ENCODE data around the gene CCDC73. TPM values are rescaled to one million over a fixed set of nuclear protein-coding genes. Genes with fewer than 3 reads are reported as not detected.

Gene CCDC73
- total and polyA plus RNA-seq, 10 of the 15 experiments (the other 5 are each of a cell fraction or from before 2014, with no cell fraction given) = 0.05 to 0.57 (median 0.14) TPM

DNA sequence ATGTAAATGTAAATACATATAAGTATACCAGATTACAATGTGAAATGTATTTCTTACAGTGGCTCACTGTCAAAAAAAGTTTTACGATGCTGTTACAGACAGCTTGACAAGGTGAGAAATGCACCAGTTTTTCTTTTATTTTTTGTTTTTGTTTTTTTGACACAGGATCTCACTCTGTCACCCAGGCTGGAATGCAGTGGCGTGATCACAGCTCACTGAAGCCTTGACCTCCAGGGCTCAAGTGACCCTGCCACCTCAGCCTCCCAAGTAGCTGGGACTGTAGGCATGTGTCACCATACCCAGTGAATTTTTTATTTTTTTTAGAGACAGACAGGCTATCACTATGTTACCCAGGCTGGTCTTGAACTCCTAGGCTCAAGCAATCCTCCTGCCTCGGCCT is 9.2 kb downstream of the CCDC73 start:
- H3K4me2 ChIP-seq (ENCODE audit: control insufficient read depth, insufficient read depth) = no peak overlapping the region
- SMC1A ChIA-PET (ENCODE audit: uncharacterized antibody, unreplicated experiment) = interaction anchor here (1.3 kb wide), 1 partner anchor 25 kb away, joined by 5 read pairs; no protein-coding TSS in a partner anchor
- CTCF ChIA-PET = interaction anchor here (1.0 to 1.6 kb wide), 3 partner anchors 24 to 71 kb away, joined by 3 to 7 read pairs (median 4); no protein-coding TSS in a partner anchor

More for the DNA sequence above, 9.2 kb downstream of the CCDC73 start:
- in situ Hi-C loops (cut with MboI) = loop anchor here (5.0 kb wide), 1 partner anchor 33 kb away; no protein-coding TSS in a partner anchor
- Histone ChIP-seq H4K20me1 (ENCODE audit: control insufficient read depth, insufficient read depth) (no peaks in the 10 kb centered on the region), H3K9ac (ENCODE audit: control insufficient read depth, insufficient read depth, low read length) (no peak overlapping the region), H3K79me2 (ENCODE audit: control insufficient read depth, insufficient read depth, low read length) (no peaks in the 10 kb centered on the region), H2AFZ (ENCODE audit: control insufficient read depth, low read depth, low read length) (no peak overlapping the region), H3K27ac (ENCODE audit: control insufficient read depth, insufficient read depth) (no peak overlapping the region), H3K36me3 (ENCODE audit: control insufficient read depth in 2 of 2, insufficient read depth in 2 of 2, low read length in 1 of 2) (no peaks in the 10 kb centered on the region), H3K4me1 (ENCODE audit: control insufficient read depth, insufficient read depth, low read length) (no peaks in the 10 kb centered on the region), H3K27me3 (replicated peaks in 1 of 2; ENCODE audit: control insufficient read depth in 2 of 2, insufficient read depth in 2 of 2, low read length in 1 of 2) (no peaks in the 10 kb centered on the region), H3K9me3 (replicated peaks; ENCODE audit: control insufficient read depth, insufficient read depth, low read length) (no peaks in the 10 kb centered on the region), H3K4me3 (no peak overlapping the region)
- no TSS peak for BruUV-seq (replicated peaks)
- intact Hi-C loops (cut with micrococcal nuclease; ENCODE audit: unreplicated experiment) = no loop called here
- ChIA-PET POLR2A (no interaction called here), RAD21 (ENCODE audit: unreplicated experiment) (interaction anchor here (0.6 kb wide), 1 partner anchor 94 kb away, joined by 3 read pairs; no protein-coding TSS in a partner anchor)
- no peak for FAIRE-seq
- WGBS (ENCODE audit: insufficient coverage, insufficient replicate concordance, low lambda C conversion rate, missing lambda C conversion rate) = 82% methylated on average over 3 of the region's 3 CpGs
- TF ChIP-seq BACH1 (IDR thresholded peaks at IDR 0.05; ENCODE audit: borderline replicate concordance) = no peak
- no peak for TF ChIP-seq LARP7 (IDR thresholded peaks at IDR 0.05)
- TF ChIP-seq CEBPB (IDR thresholded peaks at IDR 0.05; ENCODE audit: borderline replicate concordance in 1 of 2, low read depth in 2 of 2, low read length in 2 of 2) = no peak
- TF ChIP-seq IRF5 (IDR thresholded peaks at IDR 0.05; ENCODE audit: borderline replicate concordance) = no peak
- TF ChIP-seq SIN3A (IDR thresholded peaks at IDR 0.05; ENCODE audit: low read depth, low read length) = no peak
- no peak for TF ChIP-seq SUPT20H (IDR thresholded peaks at IDR 0.05; ENCODE audit: borderline replicate concordance, control insufficient read depth, low read depth, low read length)
- TF ChIP-seq SIX5 (IDR thresholded peaks at IDR 0.05; ENCODE audit: low read depth, low read length, severe bottlenecking) = no peak
- TF ChIP-seq CREM (IDR thresholded peaks at IDR 0.05; ENCODE audit: low read depth) = no peak
- no peak for TF ChIP-seq BHLHE40 (IDR thresholded peaks at IDR 0.05; ENCODE audit: borderline replicate concordance in 1 of 2, low read depth in 2 of 2, low read length in 1 of 2)
- TF ChIP-seq, protein P1, sequence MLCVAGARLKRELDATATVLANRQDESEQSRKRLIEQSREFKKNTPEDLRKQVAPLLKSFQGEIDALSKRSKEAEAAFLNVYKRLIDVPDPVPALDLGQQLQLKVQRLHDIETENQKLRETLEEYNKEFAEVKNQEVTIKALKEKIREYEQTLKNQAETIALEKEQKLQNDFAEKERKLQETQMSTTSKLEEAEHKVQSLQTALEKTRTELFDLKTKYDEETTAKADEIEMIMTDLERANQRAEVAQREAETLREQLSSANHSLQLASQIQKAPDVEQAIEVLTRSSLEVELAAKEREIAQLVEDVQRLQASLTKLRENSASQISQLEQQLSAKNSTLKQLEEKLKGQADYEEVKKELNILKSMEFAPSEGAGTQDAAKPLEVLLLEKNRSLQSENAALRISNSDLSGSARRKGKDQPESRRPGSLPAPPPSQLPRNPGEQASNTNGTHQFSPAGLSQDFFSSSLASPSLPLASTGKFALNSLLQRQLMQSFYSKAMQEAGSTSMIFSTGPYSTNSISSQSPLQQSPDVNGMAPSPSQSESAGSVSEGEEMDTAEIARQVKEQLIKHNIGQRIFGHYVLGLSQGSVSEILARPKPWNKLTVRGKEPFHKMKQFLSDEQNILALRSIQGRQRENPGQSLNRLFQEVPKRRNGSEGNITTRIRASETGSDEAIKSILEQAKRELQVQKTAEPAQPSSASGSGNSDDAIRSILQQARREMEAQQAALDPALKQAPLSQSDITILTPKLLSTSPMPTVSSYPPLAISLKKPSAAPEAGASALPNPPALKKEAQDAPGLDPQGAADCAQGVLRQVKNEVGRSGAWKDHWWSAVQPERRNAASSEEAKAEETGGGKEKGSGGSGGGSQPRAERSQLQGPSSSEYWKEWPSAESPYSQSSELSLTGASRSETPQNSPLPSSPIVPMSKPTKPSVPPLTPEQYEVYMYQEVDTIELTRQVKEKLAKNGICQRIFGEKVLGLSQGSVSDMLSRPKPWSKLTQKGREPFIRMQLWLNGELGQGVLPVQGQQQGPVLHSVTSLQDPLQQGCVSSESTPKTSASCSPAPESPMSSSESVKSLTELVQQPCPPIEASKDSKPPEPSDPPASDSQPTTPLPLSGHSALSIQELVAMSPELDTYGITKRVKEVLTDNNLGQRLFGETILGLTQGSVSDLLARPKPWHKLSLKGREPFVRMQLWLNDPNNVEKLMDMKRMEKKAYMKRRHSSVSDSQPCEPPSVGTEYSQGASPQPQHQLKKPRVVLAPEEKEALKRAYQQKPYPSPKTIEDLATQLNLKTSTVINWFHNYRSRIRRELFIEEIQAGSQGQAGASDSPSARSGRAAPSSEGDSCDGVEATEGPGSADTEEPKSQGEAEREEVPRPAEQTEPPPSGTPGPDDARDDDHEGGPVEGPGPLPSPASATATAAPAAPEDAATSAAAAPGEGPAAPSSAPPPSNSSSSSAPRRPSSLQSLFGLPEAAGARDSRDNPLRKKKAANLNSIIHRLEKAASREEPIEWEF (IDR thresholded peaks at IDR 0.05; ENCODE audit: insufficient replicate concordance, low read depth, low read length) = no peak
- TF ChIP-seq CREB1 (IDR thresholded peaks at IDR 0.05; ENCODE audit: low read depth) = no peak
- no peak for DNase-seq (ENCODE audit: low read depth, low spot score)
- ATAC-seq = no peak

Measured in GM12878 (cell line).